ENCODE data around the gene CFAP157. TPM values are rescaled to one million over a fixed set of nuclear protein-coding genes. Genes with fewer than 3 reads are reported as not detected.

Gene CFAP157
- polyA plus RNA-seq, 3 donors = 0.11 to 0.77 (median 0.41) TPM

DNA sequence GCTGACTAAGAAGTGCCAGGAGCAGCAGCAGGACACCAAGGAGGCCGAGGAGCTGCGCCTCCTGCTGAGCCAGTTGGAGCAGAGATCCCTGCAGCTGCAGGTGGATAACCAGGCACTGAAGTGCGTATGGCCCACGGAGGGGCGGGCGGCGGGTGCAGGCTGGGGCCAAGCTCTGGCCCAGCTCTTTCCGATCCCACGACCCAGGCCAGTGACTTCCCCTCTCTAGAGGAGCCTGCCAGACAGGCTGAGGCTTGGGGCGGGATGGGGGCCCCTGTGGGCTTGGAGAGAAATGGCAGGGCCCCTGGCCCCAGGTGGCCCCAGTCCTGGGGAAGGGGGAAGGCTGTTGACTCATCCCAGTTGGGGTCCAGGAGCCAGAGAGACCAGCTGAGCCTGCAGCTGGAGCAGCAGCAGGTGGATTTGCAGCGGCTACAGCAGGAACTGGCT is 5.1 kb downstream of the CFAP157 start:
- WGBS, 3 donors = 73 to 88% (median 75%) methylated on average over 11 of the region's 11 CpGs
- no peak overlapping the region for H3K27ac ChIP-seq (ENCODE audit: low read depth, low read length)

DNA sequence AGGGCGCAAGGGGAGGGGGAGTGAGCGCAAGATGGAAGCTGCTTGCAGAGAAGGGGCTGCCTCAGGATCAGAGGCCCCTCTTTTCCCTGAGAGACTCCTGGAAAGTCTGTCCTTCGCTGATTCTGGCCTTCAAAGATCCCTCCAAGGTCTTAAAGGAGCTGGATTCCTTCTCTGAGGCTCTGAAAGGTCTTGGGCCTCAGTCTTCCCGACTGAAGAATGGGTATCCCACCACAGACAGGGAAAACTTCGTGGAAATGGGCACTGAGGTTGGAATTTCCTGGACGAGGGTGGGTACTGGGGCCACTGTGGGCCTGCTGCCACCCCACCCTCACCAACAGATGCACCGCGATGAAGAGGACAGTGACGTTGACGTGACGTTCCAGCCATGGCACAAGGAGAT is 5.6 kb downstream of the CFAP157 start:
- WGBS, 3 donors = 90 to 91% (median 91%) methylated on average over 11 of the region's 11 CpGs
- no peak overlapping the region for H3K27ac ChIP-seq (ENCODE audit: low read depth, low read length)

GRCh38 chr9:127712867-127713266 is 6.1 kb downstream of the CFAP157 start:
- WGBS, 3 donors = 90 to 97% (median 96%) methylated on average over 10 of the region's 10 CpGs

DNA sequence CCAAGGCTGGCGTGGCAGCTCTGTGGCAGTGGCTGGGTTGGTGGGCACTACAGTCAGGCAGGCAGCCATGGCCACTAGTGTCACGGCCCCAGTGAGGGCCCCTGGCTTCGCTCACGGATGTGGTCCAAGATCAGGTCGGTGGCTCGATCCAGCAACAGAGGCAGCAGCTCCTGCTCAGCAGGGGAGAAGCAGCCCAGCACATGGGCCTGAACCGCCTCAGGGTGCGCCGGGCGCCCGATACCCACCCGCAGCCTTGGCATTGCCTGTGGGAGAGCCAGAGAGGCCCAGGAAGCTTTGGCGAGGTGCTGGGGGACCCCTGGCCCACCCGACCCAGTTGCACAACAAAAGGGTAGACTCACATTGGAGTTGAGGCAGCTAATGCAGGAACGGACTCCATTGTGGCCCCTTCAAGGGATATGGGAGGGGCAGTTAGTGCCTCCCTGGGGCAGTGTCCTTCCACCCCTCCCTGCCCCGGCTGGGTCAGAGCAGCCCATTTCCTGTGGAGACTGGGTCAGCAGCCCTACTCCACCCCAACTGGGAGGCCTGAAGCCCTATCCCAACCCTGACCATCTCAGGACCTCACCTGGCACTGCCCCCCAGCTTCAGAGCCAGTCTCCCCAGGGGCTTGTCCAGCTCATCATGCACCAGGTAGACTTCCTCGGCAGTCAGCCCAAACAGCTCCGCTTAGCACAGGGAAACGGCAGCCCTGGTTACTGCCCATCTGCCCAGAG is 7.4 kb downstream of the CFAP157 start:
- no peak overlapping the region for H3K27ac ChIP-seq (ENCODE audit: low read depth, low read length)
- 76 to 78% (median 76%) methylated on average over 19 of the region's 19 CpGs for WGBS, 3 donors

More at GRCh38 chr9:127712867-127713266, 6.1 kb downstream of the CFAP157 start:
- no peak overlapping the region for H3K27ac ChIP-seq (ENCODE audit: low read depth, low read length)

DNA sequence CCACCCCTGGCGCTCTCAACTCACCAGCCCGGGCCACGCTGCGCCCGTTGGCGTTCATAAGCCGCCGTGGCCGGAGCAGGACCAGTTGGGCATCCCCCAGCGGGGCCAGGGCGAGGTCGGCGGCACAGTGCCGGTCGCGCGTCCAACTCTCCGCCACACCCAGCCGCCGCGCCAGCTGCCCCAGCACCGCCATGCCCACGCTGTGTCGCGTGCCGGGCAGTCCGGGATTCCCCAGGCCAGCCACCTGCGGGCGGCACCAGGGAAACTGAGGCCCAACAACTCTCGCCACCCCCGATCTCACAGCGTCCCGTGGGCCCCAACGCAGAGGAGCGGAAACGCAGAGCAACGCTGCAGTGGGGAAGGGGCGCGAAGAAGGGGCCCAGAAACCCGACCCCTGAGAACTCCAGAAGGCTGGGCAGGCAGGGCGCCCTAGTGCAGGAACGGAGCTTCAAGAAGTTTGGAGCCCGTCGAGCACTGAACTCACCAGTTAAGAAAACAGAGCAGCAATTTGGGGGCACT is 8.2 kb downstream of the CFAP157 start:
- WGBS, 3 donors = 0 to 1% (median 1%) methylated on average over 36 to 44 of the region's 44 CpGs
- peak overlapping the region; percentile 63 for H3K27ac ChIP-seq (ENCODE audit: low read depth, low read length)

- peak within 1 kb of the TSS; percentile 63 for H3K27ac ChIP-seq (ENCODE audit: low read depth, low read length)
- WGBS, 3 donors = 4 to 5% (median 4%) methylated on average over 64 to 65 of the region's 65 CpGs
Observed at GRCh38 chr9:127715470-127716337, 8.9 kb downstream of the CFAP157 start, which contains the start of the genes PTRH1 and TTC16. PTRH1 (minus strand) TSS chr9:127715663; CDS start chr9:127715639, 24 bp downstream. TTC16 (plus strand) TSS chr9:127716079; CDS start chr9:127716146, 67 bp downstream.

GRCh38 chr9:127716412-127716811 is 9.6 kb downstream of the CFAP157 start:
- 77 to 80% (median 79%) methylated on average over 9 of the region's 9 CpGs for WGBS, 3 donors
- H3K27ac ChIP-seq (ENCODE audit: low read depth, low read length) = no peak overlapping the region

DNA sequence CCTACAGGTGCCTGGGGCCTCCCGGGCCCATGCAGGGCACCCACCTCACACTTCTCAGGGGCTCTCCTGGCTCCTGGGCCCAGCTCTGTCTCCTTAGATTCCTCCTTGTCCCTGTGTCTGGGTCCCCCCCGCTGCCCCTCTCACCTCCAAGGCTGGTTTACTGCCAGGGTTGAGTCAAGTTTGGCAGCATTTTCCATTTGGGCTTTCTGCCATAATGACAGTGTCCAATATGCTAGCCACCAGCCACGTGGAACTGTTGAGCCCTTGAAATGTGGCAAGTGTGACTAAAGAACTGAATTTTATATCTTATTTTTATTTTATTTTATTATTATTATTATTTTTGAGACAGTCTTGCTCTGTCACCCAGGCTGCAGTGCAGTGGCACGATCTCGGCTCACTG is 11.0 kb downstream of the CFAP157 start:
- WGBS, 3 donors = 71 to 84% (median 81%) methylated on average over 5 of the region's 5 CpGs
- H3K27ac ChIP-seq (ENCODE audit: low read depth, low read length) = no peak overlapping the region

DNA sequence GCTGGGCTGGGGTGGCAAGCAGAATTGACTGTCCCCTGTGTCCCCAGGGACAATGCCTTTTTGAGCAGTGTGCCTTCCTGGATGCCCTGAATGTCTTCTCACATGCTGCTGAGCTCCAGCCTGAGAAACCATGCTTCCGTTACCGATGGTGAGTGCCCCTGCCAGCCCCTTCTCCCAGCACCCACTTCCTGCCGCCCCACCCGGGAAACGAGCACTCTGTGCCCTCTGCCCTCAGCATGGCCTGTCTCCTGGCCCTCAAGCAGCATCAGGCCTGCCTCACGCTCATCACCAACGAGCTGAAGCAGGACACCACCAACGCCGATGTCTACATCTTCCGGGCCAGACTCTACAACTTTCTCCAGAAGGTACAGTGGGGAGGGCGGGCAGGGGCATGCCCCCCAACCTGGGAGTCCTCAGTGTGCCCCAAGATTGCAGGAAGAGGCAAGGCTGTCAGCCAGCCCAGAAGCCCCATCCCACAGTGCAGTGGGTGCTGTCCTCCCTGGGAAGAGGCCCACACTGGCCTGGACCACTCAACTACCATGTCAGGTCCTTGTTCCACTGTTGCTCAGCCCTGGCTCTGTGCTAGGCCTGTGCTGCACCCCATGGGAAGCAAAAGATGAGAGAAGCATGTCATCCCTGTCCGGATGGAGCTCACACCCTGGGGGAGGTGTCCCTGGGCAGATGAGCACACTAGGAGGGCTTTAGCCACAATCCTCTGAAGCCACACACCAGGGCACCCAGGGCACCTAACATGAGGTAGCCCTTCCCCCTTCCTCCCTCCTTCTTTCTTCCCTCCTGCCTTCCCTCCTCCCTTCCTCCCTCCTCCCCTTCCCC is 13.5 kb downstream of the CFAP157 start:
- H3K27ac ChIP-seq (ENCODE audit: low read depth, low read length) = no peak overlapping the region
- whole genome bisulfite sequencing, 3 donors = 76 to 81% (median 77%) methylated on average over 12 of the region's 12 CpGs

DNA sequence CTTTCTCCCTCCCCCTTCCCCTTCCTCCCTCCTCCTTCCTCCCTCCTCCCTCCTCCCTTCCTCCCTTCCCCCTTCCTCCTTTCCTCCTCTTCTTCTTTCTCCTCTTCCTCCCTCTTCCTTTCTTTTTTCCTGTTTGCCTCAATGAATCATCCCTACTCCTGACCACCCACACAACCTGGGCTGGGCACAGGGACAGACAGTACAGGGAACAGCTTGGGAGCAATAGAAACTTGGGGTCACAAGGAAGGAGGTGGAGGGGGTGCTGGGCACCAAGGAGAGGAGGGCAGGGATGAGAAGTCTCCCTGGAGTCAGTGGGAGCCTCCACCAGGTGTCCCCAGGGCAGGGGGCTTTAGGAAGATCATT is 14.1 kb downstream of the CFAP157 start:
- no peak overlapping the region for H3K27ac ChIP-seq (ENCODE audit: low read depth, low read length)

DNA sequence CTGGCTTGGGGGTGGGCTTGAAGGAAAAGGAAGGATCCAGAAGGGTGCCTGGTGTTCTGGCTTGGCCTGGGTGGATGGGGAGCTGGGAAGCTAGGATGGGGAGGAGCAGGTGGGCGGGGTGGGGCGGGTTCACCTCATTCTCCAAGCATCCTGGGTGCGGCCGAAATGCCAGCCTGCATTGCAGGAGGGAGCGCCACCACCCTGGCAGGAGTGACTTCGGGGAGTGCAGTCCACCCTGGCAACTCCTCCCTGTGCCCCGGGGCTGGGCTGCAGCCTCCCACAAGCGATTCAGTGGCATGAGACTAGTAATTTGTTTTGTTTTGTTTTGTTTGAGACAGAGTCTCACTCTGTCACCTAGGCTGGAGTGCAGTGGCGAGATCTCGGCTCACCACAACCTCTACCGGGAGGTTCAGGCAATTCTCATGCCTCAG is 14.6 kb downstream of the CFAP157 start:
- 62 to 73% (median 68%) methylated on average over 8 to 11 of the region's 11 CpGs for WGBS, 3 donors
- H3K27ac ChIP-seq (ENCODE audit: low read depth, low read length) = no peak overlapping the region

DNA sequence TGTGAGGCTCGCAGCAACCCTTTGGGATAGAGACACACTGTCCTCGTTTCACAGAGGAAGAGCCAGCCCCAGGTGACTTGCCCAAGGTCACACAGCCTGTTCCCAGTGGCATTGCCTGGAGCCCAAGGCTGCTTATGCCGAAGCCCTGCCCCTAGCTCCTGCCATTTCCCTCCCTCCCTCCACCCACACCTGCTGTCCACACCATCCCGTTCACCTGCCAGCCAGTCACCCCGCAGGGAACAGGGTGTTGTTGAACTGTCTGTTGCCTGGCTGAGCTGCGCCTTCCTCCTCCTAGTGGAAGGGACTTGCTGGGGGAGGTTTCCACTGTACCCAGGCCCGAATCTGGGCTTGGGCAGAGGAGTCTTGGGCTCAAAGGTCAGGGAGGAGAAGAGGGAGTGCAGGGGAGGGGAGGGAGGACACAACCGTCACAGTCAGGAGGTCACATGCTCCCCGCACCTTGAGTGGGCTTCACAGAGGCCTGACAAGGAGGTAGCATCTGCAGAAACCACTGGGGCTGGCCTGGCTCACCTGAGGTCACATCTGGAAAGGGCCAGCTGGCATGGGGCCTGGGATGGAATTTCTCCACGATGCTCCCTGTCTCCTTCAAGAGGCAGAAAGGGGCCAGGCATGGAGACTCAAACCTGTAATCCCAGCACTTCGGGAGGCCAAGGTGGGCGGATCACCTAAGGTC is 15.4 kb downstream of the CFAP157 start:
- H3K27ac ChIP-seq (ENCODE audit: low read depth, low read length) = no peak overlapping the region
- WGBS, 3 donors = 57 to 80% (median 78%) methylated on average over 12 of the region's 12 CpGs

GRCh38 chr9:127723013-127723412 is 16.2 kb downstream of the CFAP157 start:
- 94 to 96% (median 95%) methylated on average over 13 of the region's 13 CpGs for WGBS, 3 donors
- no peak overlapping the region for H3K27ac ChIP-seq (ENCODE audit: low read depth, low read length)

DNA sequence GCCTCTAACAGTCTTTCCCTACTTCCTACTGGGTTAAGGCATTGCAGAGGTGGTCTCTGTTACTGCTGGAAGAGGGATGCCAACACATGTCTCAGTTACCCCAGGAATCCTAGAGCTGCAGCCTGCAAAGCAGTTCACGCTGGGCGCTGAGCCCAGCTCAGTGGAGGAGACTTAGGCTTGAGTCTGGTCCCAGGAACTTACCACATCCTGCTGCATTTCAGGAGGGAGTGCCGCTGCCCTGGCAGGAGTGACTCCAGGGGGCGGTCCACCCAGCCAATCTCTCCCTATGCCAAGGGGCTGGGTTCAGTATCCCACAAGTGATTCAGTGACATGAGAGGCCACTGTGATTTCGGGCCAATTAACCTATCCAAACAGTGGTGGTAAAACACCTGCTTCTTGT is 16.7 kb downstream of the CFAP157 start:
- no peak overlapping the region for H3K27ac ChIP-seq (ENCODE audit: low read depth, low read length)
- 66 to 90% (median 69%) methylated on average over 5 of the region's 5 CpGs for WGBS, 3 donors

DNA sequence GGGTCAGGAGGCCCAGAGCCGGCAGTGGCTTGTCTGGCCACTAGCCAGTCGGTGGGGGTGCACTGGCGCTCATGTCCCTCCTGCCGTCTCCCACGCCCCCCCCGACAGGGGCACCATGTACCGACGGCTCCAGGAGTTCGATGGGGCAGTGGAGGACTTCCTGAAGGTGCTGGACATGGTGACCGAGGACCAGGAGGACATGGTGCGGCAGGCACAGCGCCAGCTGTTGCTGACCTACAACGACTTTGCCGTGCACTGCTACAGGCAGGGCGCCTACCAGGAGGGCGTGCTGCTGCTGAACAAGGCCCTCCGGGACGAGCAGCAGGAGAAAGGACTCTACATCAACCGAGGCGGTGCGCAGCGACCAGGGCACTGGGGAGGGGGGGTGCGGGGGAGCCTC is 17.2 kb downstream of the CFAP157 start:
- no peak overlapping the region for H3K27ac ChIP-seq (ENCODE audit: low read depth, low read length)
- 51 to 55% (median 52%) methylated on average over 23 of the region's 23 CpGs for WGBS, 3 donors

- no peak overlapping the region for H3K27ac ChIP-seq (ENCODE audit: low read depth, low read length)
- 74 to 87% (median 79%) methylated on average over 8 of the region's 8 CpGs for WGBS, 3 donors
Observed at GRCh38 chr9:127726871-127727270, 20.1 kb downstream of the CFAP157 start.

DNA sequence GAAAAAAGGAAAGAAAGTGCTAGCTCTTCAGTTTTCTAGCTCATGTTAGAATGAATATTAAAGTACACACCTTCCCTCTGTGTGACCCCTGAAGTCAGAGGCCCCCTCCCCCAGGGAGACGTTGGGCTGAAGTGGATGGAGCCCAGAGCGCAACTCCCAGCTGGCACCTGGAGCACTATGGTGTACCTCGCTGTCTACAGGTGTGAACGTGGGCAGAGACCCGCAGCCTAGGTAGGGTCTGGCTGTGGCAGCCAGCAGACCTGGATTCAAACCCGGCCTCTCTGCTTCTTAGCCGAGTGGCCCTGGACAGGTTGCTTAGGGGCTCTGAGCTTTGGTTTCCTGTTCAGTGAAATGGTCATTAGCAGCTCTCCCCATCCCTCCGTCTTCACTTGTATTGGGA is 22.0 kb downstream of the CFAP157 start:
- no peak overlapping the region for H3K27ac ChIP-seq (ENCODE audit: low read depth, low read length)
- 86 to 93% (median 91%) methylated on average over 8 of the region's 8 CpGs for WGBS, 3 donors
